Parathyroid adenoma (tissue), 2 donors: ENCODE results near the gene SH3D21.
A peak's percentile ranks its signal among the peaks of the same experiment; 100 is the strongest.

ENCODE experiments used
- H2AFZ ChIP-seq: fragments of 300-600 bp; sonication (generic); one replicate; pipeline ENCODE4 v1.7.0; 2017; ENCODE audit warnings: antibody characterized with exemption, mild to moderate bottlenecking
- H3K27ac ChIP-seq: fragments of 300-600 bp; sonication (generic); one replicate; pipeline ENCODE4 v1.7.0; 2017
- H3K27me3 ChIP-seq: fragments of 300-600 bp; sonication (generic); one replicate; pipeline ENCODE4 v1.7.0; 2017; ENCODE audit warnings: low read length; ENCODE audit not compliant: control insufficient read depth, insufficient read depth
- H3K36me3 ChIP-seq: fragments of 300-600 bp; sonication (generic); one replicate; pipeline ENCODE4 v1.7.0; 2017; ENCODE audit warnings: low read length; ENCODE audit not compliant: control insufficient read depth, insufficient read depth
- H3K4me1 ChIP-seq: fragments of 300-600 bp; sonication (generic); one replicate; pipeline ENCODE4 v1.7.0; 2017; ENCODE audit warnings: control low read depth
- H3K4me2 ChIP-seq: fragments of 300-600 bp; sonication (generic); one replicate; pipeline ENCODE4 v1.7.0; 2017; ENCODE audit warnings: low read length
- H3K4me3 ChIP-seq: fragments of 300-600 bp; sonication (generic); one replicate; pipeline ENCODE4 v1.7.0; 2017; ENCODE audit warnings: low read depth, low read length
- H3K79me2 ChIP-seq: fragments of 300-600 bp; sonication (generic); one replicate; pipeline ENCODE4 v1.7.0; 2017; ENCODE audit warnings: control low read depth
- H3K9ac ChIP-seq: fragments of 300-600 bp; sonication (generic); one replicate; pipeline ENCODE4 v1.7.0; 2017; ENCODE audit warnings: mild to moderate bottlenecking
- H3K9me3 ChIP-seq: fragments of 300-600 bp; sonication (generic); one replicate; pipeline ENCODE4 v1.7.0; 2017; ENCODE audit warnings: low read length; ENCODE audit not compliant: control insufficient read depth
- CTCF ChIP-seq: fragments of 300-600 bp; sonication (generic); IDR thresholded peaks from one replicate; pipeline ENCODE4 v1.7.0; 2017; ENCODE audit warnings: antibody characterized with exemption, mild to moderate bottlenecking
- donor health status: primary hyperparathyroidism.

Gene SH3D21

GRCh38 chr1:36279110-36279788 is 26.9 kb upstream of the SH3D21 start:
- no peaks in the 10 kb centered on the region for H3K4me1 ChIP-seq

GRCh38 chr1:36279789-36280296 is 26.3 kb upstream of the SH3D21 start:
- Histone ChIP-seq H3K9me3 (no peaks in the 10 kb centered on the region), H3K4me1 (no peaks in the 10 kb centered on the region), H3K4me3 (no peak overlapping the region), H3K79me2 (peaks cover 5% of the 10 kb centered on the region), H3K4me2 (no peak overlapping the region), H3K9ac (no peak overlapping the region), H3K27ac (no peak overlapping the region), H3K27me3 (no peaks in the 10 kb centered on the region), H3K36me3 (no peaks in the 10 kb centered on the region), H2AFZ (no peak overlapping the region)
- TF ChIP-seq CTCF, result no peak

More at GRCh38 chr1:36279110-36279788, 26.9 kb upstream of the SH3D21 start:
- Histone ChIP-seq H2AFZ (no peak overlapping the region), H3K27ac (no peak overlapping the region), H3K4me2 (no peak overlapping the region), H3K79me2 (peaks cover 8% of the 10 kb centered on the region), H3K4me3 (no peak overlapping the region), H3K9ac (no peak overlapping the region), H3K36me3 (no peaks in the 10 kb centered on the region), H3K9me3 (no peaks in the 10 kb centered on the region), H3K27me3 (no peaks in the 10 kb centered on the region)
- no peak for TF ChIP-seq CTCF

GRCh38 chr1:36284061-36284460 is 22.1 kb upstream of the SH3D21 start:
- Histone ChIP-seq H3K27me3 (no peaks in the 10 kb centered on the region), H3K4me3 (no peak overlapping the region), H3K9ac (no peak overlapping the region), H3K79me2 (no peaks in the 10 kb centered on the region), H3K4me2 (peak overlapping the region; percentile 29), H3K9me3 (no peaks in the 10 kb centered on the region), H3K4me1 (no peaks in the 10 kb centered on the region), H2AFZ (no peak overlapping the region), H3K27ac (no peak overlapping the region), H3K36me3 (no peaks in the 10 kb centered on the region)
- TF ChIP-seq CTCF, result no peak

- no peaks in the 10 kb centered on the region for H3K79me2 ChIP-seq
- H3K36me3 ChIP-seq, result no peaks in the 10 kb centered on the region
- no peak overlapping the region for H3K9ac ChIP-seq
- no peak overlapping the region for H3K4me3 ChIP-seq
- no peak overlapping the region for H3K4me2 ChIP-seq
- no peaks in the 10 kb centered on the region for H3K4me1 ChIP-seq
- H3K27ac ChIP-seq, result no peak overlapping the region
- H3K27me3 ChIP-seq, result no peaks in the 10 kb centered on the region
- no peak overlapping the region for H2AFZ ChIP-seq
- no peaks in the 10 kb centered on the region for H3K9me3 ChIP-seq
- no peak for TF ChIP-seq CTCF
Observed at GRCh38 chr1:36284517-36284916, 21.7 kb upstream of the SH3D21 start.
